ENCODE measurements around the gene SEBOX.

GRCh38 chr17:28357061-28357900, 7.7 kb downstream of the SEBOX start, which contains the start of gene POLDIP2:
- TF ChIP-seq CTCF (conservative IDR thresholded peaks at IDR 0.05; ENCODE audit: low read depth, low read length) (no peak), EZH2phosphoT487 (IDR thresholded peaks at IDR 0.05; ENCODE audit: borderline replicate concordance, low read length) (no peak)
